Measurements from ENCODE around the gene PLA2G1B.

Gene PLA2G1B

DNA sequence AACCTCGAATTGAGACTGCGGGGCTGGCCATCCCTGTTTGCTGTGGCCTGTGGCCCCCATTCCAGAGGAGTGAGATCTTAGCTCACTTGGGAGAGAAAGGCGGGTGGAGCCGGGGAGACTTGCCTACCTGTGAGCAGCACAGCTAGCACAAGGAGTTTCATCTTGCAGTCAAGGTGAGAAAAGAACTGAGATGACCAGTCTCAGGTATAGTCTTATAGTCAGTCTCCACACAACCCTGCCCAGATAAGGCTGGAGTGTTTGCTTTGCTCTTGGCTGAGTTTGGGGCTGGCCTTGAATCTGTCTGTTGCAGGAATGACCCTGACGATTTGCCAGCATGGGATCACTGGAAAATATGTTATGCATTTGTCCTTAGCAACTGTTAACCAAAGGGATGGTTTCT is at the start of gene PLA2G1B:
Gene PLA2G1B (minus strand): TSS at position 187 of the 400 bp plus-strand sequence. CDS start 26 bp downstream, at position 161.
- no peak for DNase-seq
- TF ChIP-seq, protein P1, sequence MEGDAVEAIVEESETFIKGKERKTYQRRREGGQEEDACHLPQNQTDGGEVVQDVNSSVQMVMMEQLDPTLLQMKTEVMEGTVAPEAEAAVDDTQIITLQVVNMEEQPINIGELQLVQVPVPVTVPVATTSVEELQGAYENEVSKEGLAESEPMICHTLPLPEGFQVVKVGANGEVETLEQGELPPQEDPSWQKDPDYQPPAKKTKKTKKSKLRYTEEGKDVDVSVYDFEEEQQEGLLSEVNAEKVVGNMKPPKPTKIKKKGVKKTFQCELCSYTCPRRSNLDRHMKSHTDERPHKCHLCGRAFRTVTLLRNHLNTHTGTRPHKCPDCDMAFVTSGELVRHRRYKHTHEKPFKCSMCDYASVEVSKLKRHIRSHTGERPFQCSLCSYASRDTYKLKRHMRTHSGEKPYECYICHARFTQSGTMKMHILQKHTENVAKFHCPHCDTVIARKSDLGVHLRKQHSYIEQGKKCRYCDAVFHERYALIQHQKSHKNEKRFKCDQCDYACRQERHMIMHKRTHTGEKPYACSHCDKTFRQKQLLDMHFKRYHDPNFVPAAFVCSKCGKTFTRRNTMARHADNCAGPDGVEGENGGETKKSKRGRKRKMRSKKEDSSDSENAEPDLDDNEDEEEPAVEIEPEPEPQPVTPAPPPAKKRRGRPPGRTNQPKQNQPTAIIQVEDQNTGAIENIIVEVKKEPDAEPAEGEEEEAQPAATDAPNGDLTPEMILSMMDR (IDR thresholded peaks at IDR 0.05; ENCODE audit: low read depth, low read length): no peak
- no peaks in the 10 kb centered on the region for H3K27me3 ChIP-seq (ENCODE audit: insufficient read depth, low read depth, severe bottlenecking)
- H3K4me3 ChIP-seq (ENCODE audit: low read depth, low read length): no peak within 1 kb of the TSS
- H3K36me3 ChIP-seq: no peaks in the 10 kb centered on the region
- H3K27ac ChIP-seq: no peak within 1 kb of the TSS
- H3K9me3 ChIP-seq (ENCODE audit: severe bottlenecking): no peaks in the 10 kb centered on the region

DNA sequence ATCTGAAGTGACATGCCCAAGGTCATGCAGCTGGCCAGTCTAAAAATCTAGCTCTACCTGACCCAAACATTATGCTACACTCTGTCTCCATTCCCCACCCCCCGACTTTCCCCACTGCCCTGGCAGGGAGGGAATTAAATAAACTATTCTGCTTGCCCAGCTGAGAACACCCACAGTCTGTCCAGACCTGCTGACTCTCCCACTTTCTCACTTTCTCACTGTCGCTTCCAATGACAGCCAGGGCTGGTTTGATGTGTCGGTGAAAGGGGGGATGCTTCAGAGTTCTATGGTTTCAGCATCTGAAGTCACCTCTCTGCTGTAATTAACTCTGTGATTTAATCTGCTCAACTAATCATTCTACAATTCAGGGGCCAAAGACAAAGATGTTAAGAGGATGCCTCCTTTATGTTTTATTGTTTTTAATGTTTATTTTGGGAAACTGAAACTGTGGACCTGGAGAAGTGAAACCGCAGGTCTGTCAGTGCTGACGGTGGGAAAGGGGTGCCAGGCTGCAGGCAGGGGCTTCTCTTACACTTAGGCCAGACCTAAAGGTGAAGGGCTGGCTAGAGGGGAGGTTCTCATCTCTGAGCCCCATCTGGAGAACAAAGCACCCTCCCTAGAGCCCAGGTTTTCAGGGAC is 49.5 kb upstream of the PLA2G1B start:
- Histone ChIP-seq H3K27me3 (ENCODE audit: insufficient read depth, low read depth, severe bottlenecking) (no peaks in the 10 kb centered on the region), H3K27ac (no peak overlapping the region), H3K4me3 (ENCODE audit: low read depth, low read length) (no peak overlapping the region), H3K36me3 (no peaks in the 10 kb centered on the region), H3K9me3 (ENCODE audit: severe bottlenecking) (no peaks in the 10 kb centered on the region)
- DNase-seq: no peak
- TF ChIP-seq, protein P1 (IDR thresholded peaks at IDR 0.05; ENCODE audit: low read depth, low read length): no peak

DNA sequence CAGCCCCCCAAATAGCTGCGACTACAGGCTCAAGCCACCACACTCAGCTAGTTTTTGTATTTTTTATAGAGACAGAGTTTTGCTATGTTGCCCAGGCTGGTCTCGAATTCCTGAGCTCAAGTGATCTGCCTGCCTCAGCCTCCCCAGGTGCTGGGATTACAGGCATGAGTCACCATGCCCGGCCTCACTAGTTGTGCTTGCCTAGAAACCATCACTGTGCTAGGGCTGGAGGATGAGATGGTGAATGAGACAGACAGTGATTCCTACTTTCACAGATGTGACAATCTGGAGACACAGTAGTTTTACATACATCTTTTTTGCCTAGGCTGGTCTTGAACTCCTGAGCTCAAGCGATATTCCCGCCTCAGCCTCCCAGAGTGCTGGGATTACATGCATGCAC is 48.8 kb upstream of the PLA2G1B start:
- DNase-seq: no peak
- Histone ChIP-seq H3K36me3 (no peaks in the 10 kb centered on the region), H3K27me3 (ENCODE audit: insufficient read depth, low read depth, severe bottlenecking) (no peaks in the 10 kb centered on the region), H3K9me3 (ENCODE audit: severe bottlenecking) (no peaks in the 10 kb centered on the region), H3K27ac (no peak overlapping the region), H3K4me3 (ENCODE audit: low read depth, low read length) (no peak overlapping the region)
- TF ChIP-seq, protein P1 (IDR thresholded peaks at IDR 0.05; ENCODE audit: low read depth, low read length): no peak

DNA sequence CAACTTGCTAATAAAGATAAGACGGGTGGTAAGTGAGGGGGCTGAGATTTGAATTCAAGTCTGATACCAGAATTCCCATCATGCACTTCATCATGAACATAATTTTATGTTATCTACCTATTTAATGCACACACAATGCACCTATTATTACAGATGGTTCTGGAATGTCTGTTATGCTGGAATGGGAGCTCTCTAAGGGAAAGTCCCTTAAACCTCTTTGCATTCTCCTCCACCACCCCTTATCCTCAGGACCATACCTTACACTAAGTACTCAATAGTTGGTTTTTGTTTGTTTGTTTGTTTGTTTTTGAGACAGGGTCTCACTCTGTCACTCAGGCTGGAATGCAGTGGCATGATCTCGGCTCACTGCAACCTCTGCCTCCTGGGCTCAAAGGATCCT is 48.4 kb upstream of the PLA2G1B start:
- DNase-seq: no peak
- Histone ChIP-seq H3K4me3 (ENCODE audit: low read depth, low read length) (no peak overlapping the region), H3K9me3 (ENCODE audit: severe bottlenecking) (no peaks in the 10 kb centered on the region), H3K27ac (no peak overlapping the region), H3K27me3 (ENCODE audit: insufficient read depth, low read depth, severe bottlenecking) (no peaks in the 10 kb centered on the region), H3K36me3 (no peaks in the 10 kb centered on the region)
- TF ChIP-seq, protein P1 (IDR thresholded peaks at IDR 0.05; ENCODE audit: low read depth, low read length): no peak

DNA sequence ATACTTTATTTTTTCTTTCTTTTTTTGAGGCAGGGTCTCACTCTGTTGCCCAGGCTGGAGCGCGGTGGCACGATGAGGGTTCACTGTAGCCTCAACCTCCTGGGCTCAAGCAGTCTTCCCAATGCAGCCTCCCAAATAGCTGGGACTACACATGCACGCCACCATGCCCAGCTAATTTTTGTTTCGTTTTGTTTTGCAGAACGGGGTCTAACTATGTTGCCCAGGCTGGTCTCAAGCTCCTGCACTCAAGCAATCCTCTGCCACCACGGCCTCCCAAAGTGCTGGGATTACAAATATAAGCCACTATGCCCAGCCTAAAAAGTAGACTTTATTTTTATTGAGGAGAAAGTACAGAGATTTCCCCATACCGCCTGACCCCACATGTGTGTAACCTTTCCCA is 46.1 kb upstream of the PLA2G1B start:
- no peak overlapping the region for H3K4me3 ChIP-seq (ENCODE audit: low read depth, low read length)
- no peaks in the 10 kb centered on the region for H3K9me3 ChIP-seq (ENCODE audit: severe bottlenecking)
- H3K27ac ChIP-seq: no peak overlapping the region
- no peaks in the 10 kb centered on the region for H3K36me3 ChIP-seq
- no peaks in the 10 kb centered on the region for H3K27me3 ChIP-seq (ENCODE audit: insufficient read depth, low read depth, severe bottlenecking)
- no peak for DNase-seq
- TF ChIP-seq, protein P1 (IDR thresholded peaks at IDR 0.05; ENCODE audit: low read depth, low read length): no peak

All from WERI-Rb-1 (cell line).